HEK293 (cell line): ENCODE measurements around the gene NLRP8.

Experiments
- ZNF121 ChIP-seq: fragments of 450-650 bp; formaldehyde crosslinking; IDR thresholded peaks from 2 replicates; pipeline ENCODE4 v1.5.1; 2016; ENCODE audit warnings: missing biosample characterization, missing genetic modification characterization
- ZNF394 ChIP-seq: fragments of 450-650 bp; formaldehyde crosslinking; IDR thresholded peaks from 2 replicates; pipeline ENCODE4 v1.5.1; 2016; ENCODE audit warnings: missing biosample characterization, missing genetic modification characterization, mild to moderate bottlenecking, moderate library complexity, borderline replicate concordance
- ZNF560 ChIP-seq: fragments of 450-650 bp; formaldehyde crosslinking; IDR thresholded peaks from 2 replicates; pipeline ENCODE4 v1.5.1; 2017; ENCODE audit warnings: missing biosample characterization, missing genetic modification characterization, borderline replicate concordance
- TF ChIP-seq, protein P1 (sequence below): fragments of 450-650 bp; formaldehyde crosslinking; IDR thresholded peaks from 2 replicates; pipeline ENCODE4 v1.5.1; 2016; ENCODE audit warnings: missing biosample characterization, missing genetic modification characterization
- TF ChIP-seq, protein P2 (sequence below): sonication (generic); formaldehyde crosslinking; IDR thresholded peaks from 2 replicates; pipeline ENCODE4 v1.8.1; 2022; ENCODE audit warnings: mild to moderate bottlenecking, moderate library complexity, missing genetic modification reagents
- TF ChIP-seq, protein P3 (sequence below): fragments of 450-650 bp; formaldehyde crosslinking; IDR thresholded peaks from 2 replicates; pipeline ENCODE4 v1.5.1; 2016; ENCODE audit warnings: missing biosample characterization, missing genetic modification characterization
- TF ChIP-seq, protein P4 (sequence below): fragments of 450-650 bp; formaldehyde crosslinking; IDR thresholded peaks from 2 replicates; pipeline ENCODE4 v1.5.1; 2017; ENCODE audit warnings: missing biosample characterization, missing genetic modification characterization
- TF ChIP-seq, protein P5 (sequence below): fragments of 450-650 bp; formaldehyde crosslinking; IDR thresholded peaks from 2 replicates; pipeline ENCODE4 v1.5.1; 2017; ENCODE audit warnings: missing biosample characterization, missing genetic modification characterization

DNA sequence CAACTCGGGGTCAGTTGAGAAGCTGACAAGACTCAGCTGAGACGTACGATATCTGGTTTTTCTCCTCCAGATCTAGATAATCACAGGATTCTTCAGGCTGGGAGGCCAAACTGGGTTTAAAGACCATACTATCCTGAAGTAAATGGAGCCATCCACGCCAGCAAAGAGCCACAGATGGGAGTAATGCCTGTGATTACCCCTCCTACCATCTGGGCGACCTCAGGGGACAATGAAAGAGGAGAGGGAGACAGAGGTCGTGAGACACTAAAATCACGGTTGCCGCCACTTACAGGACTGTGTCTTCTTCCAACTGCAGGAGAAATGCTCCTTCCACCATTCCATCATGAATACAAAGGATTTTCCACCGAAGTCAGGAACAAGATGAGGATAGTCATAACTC is 12.4 kb upstream of the NLRP8 start:
- TF ChIP-seq, protein P1, sequence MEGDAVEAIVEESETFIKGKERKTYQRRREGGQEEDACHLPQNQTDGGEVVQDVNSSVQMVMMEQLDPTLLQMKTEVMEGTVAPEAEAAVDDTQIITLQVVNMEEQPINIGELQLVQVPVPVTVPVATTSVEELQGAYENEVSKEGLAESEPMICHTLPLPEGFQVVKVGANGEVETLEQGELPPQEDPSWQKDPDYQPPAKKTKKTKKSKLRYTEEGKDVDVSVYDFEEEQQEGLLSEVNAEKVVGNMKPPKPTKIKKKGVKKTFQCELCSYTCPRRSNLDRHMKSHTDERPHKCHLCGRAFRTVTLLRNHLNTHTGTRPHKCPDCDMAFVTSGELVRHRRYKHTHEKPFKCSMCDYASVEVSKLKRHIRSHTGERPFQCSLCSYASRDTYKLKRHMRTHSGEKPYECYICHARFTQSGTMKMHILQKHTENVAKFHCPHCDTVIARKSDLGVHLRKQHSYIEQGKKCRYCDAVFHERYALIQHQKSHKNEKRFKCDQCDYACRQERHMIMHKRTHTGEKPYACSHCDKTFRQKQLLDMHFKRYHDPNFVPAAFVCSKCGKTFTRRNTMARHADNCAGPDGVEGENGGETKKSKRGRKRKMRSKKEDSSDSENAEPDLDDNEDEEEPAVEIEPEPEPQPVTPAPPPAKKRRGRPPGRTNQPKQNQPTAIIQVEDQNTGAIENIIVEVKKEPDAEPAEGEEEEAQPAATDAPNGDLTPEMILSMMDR (tag by site-specific recombination): no peak
- TF ChIP-seq, protein P2, sequence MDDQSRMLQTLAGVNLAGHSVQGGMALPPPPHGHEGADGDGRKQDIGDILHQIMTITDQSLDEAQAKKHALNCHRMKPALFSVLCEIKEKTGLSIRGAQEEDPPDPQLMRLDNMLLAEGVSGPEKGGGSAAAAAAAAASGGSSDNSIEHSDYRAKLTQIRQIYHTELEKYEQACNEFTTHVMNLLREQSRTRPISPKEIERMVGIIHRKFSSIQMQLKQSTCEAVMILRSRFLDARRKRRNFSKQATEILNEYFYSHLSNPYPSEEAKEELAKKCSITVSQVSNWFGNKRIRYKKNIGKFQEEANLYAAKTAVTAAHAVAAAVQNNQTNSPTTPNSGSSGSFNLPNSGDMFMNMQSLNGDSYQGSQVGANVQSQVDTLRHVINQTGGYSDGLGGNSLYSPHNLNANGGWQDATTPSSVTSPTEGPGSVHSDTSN: no peak
- TF ChIP-seq ZNF560 (tag by site-specific recombination): no peak
- TF ChIP-seq, protein P3, sequence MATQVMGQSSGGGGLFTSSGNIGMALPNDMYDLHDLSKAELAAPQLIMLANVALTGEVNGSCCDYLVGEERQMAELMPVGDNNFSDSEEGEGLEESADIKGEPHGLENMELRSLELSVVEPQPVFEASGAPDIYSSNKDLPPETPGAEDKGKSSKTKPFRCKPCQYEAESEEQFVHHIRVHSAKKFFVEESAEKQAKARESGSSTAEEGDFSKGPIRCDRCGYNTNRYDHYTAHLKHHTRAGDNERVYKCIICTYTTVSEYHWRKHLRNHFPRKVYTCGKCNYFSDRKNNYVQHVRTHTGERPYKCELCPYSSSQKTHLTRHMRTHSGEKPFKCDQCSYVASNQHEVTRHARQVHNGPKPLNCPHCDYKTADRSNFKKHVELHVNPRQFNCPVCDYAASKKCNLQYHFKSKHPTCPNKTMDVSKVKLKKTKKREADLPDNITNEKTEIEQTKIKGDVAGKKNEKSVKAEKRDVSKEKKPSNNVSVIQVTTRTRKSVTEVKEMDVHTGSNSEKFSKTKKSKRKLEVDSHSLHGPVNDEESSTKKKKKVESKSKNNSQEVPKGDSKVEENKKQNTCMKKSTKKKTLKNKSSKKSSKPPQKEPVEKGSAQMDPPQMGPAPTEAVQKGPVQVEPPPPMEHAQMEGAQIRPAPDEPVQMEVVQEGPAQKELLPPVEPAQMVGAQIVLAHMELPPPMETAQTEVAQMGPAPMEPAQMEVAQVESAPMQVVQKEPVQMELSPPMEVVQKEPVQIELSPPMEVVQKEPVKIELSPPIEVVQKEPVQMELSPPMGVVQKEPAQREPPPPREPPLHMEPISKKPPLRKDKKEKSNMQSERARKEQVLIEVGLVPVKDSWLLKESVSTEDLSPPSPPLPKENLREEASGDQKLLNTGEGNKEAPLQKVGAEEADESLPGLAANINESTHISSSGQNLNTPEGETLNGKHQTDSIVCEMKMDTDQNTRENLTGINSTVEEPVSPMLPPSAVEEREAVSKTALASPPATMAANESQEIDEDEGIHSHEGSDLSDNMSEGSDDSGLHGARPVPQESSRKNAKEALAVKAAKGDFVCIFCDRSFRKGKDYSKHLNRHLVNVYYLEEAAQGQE (tag by site-specific recombination): no peak
- no peak for TF ChIP-seq ZNF394 (tag by site-specific recombination)
- TF ChIP-seq, protein P4, sequence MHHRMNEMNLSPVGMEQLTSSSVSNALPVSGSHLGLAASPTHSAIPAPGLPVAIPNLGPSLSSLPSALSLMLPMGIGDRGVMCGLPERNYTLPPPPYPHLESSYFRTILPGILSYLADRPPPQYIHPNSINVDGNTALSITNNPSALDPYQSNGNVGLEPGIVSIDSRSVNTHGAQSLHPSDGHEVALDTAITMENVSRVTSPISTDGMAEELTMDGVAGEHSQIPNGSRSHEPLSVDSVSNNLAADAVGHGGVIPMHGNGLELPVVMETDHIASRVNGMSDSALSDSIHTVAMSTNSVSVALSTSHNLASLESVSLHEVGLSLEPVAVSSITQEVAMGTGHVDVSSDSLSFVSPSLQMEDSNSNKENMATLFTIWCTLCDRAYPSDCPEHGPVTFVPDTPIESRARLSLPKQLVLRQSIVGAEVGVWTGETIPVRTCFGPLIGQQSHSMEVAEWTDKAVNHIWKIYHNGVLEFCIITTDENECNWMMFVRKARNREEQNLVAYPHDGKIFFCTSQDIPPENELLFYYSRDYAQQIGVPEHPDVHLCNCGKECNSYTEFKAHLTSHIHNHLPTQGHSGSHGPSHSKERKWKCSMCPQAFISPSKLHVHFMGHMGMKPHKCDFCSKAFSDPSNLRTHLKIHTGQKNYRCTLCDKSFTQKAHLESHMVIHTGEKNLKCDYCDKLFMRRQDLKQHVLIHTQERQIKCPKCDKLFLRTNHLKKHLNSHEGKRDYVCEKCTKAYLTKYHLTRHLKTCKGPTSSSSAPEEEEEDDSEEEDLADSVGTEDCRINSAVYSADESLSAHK (tag by site-specific recombination): no peak
- TF ChIP-seq ZNF121 (tag by site-specific recombination): no peak
- TF ChIP-seq, protein P5, sequence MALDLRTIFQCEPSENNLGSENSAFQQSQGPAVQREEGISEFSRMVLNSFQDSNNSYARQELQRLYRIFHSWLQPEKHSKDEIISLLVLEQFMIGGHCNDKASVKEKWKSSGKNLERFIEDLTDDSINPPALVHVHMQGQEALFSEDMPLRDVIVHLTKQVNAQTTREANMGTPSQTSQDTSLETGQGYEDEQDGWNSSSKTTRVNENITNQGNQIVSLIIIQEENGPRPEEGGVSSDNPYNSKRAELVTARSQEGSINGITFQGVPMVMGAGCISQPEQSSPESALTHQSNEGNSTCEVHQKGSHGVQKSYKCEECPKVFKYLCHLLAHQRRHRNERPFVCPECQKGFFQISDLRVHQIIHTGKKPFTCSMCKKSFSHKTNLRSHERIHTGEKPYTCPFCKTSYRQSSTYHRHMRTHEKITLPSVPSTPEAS (tag by site-specific recombination): no peak
